Measurements from ENCODE around the gene SNCB. TPM values are rescaled to one million over a fixed set of nuclear protein-coding genes. Genes with fewer than 3 reads are reported as not detected.

SNCB gene
- total RNA-seq, 1 experiment from 2014 or later = 4.7 TPM

DNA sequence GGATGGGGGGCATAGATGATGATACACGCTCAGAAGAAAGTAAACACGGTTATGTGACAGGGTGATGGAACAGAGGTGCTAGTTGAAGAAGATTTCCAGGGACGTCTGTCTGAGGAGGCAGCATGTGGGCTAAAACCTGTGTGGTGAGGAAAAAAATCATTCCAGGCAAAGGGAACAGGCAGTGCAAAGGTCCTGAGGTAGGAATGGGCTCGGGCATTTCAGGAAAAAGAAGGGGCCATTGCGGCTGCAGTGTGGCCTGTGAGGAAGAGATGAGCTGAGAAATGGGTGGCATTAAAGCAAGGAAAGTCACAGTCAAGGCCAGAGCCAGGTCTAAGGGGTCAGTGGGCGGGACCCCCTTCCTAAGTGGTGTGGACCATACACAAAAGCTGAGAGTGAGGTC, 35.2 kb upstream of the SNCB start:
- no peak for DNase-seq
- Histone ChIP-seq H3K27me3 (ENCODE audit: control insufficient read depth, insufficient read depth, low read length) (no peaks in the 10 kb centered on the region), H3K4me3 (ENCODE audit: insufficient read depth, low read depth, low read length) (no peak overlapping the region), H3K36me3 (replicated peaks; ENCODE audit: control insufficient read depth, insufficient read depth, low read length) (no peaks in the 10 kb centered on the region)

DNA sequence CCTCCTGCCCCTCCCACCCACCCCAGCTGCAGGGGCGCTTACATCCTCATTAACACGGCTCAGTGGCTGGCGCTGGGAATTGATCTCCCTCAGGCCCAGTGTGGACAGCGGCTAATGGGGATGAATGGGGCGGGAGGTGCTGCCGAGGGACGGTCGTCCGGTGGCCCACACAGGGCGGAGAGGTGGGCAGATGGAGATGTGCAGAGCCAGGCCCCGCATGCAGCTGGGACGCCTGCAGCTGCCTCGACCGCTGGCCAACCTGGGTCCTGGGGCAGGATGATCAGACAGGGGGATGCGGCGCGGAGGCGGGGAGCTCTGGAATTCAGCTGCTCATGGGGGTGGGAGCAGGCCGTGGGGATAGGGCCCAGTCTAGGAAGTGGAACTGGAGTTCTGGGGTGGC, 34.6 kb upstream of the SNCB start:
- no peaks in the 10 kb centered on the region for H3K27me3 ChIP-seq (ENCODE audit: control insufficient read depth, insufficient read depth, low read length)
- no peaks in the 10 kb centered on the region for H3K36me3 ChIP-seq (replicated peaks; ENCODE audit: control insufficient read depth, insufficient read depth, low read length)
- DNase-seq = peak; percentile 82
- H3K4me3 ChIP-seq (ENCODE audit: insufficient read depth, low read depth, low read length) = no peak overlapping the region

DNA sequence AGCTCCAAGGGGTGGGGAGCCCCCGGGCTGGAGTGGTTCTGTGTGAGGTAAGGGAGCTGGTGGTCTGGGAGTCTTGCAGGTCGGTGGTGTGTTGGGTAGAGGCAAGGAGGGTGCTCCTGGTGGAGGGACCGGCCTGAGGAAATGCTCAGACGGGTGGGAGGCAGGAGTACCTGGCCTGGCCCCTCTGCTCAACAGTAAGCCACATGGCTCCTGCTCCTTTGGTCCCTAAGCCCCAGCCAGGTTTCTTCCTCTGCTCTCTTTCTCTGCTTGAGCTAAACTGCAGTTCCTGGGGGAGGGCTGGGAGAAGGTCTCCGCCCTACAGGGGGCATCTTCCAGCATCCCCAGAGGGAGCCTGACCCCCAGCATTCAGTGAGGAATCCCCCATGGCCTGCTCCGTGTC, 34.1 kb upstream of the SNCB start:
- Histone ChIP-seq H3K36me3 (replicated peaks; ENCODE audit: control insufficient read depth, insufficient read depth, low read length) (no peaks in the 10 kb centered on the region), H3K4me3 (ENCODE audit: insufficient read depth, low read depth, low read length) (no peak overlapping the region), H3K27me3 (ENCODE audit: control insufficient read depth, insufficient read depth, low read length) (no peaks in the 10 kb centered on the region)
- peak; percentile 70 for DNase-seq

DNA sequence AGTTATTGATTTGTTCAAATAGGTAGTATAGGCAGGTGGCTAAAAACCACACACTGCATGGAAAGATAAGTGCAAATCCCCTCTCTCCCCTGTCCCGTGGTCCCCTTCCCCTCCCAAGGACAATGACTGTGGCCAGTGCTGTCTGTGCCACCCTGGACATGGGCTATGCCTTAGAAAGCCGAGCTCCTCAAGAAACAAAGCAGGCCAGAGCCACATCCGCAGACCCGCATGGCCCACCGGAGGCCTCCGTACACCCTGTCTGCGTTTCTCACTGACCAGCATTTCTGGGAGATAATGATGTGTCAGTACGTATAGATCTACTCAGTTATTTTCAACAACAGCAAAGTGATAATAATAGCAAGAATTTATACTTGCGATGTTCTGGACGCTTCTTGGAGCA, 33.2 kb upstream of the SNCB start:
- Histone ChIP-seq H3K4me3 (ENCODE audit: insufficient read depth, low read depth, low read length) (no peak overlapping the region), H3K27me3 (ENCODE audit: control insufficient read depth, insufficient read depth, low read length) (no peaks in the 10 kb centered on the region), H3K36me3 (replicated peaks; ENCODE audit: control insufficient read depth, insufficient read depth, low read length) (no peaks in the 10 kb centered on the region)
- no peak for DNase-seq

DNA sequence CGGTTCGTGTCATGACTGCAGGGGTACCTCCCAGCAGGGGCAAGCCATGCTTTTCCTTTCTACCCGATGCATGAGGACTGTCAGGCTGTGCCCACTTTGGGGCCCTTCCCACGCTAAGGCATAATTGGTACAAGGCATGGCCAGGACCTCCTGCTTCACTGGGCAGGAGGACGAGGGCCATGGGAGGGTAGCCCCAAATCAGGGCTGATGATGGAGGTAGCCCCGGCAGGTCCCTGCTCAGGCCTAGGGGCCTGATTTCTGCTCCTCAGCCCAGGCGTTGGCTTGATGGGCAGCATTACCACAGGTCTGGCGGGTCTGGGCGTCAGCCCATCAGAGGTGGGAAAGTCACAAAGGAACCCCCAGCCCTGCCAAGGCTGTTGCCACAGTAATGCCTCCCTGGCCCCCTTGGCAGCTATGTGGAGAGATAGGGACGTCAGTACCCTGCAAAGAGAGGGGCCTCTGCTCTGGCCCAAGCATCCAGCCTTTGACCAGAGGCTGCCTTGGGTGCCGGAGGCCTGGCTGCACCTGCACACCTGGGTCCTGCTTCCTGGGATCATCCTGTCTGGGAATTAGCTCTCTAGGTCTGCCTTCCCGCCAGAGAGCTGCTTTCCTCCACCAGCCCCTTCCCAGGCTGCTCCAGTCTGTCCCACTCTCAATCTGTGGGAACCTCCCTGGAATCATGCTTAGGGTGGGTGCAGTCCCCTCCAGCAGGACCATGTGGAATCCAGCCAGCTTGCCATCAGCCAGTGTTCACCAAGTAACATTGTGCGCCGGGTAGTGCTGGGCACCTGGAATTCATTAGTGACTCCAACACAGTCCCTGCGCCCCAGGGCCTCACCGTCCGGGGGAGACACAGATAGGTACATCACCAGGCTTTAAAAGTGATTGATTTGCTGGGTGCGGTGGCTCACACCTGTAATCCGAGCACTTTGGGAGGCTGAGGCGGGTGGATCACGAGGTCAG, 32.3 kb upstream of the SNCB start:
- no peaks in the 10 kb centered on the region for H3K36me3 ChIP-seq (replicated peaks; ENCODE audit: control insufficient read depth, insufficient read depth, low read length)
- DNase-seq = no peak
- no peak overlapping the region for H3K4me3 ChIP-seq (ENCODE audit: insufficient read depth, low read depth, low read length)
- no peaks in the 10 kb centered on the region for H3K27me3 ChIP-seq (ENCODE audit: control insufficient read depth, insufficient read depth, low read length)

DNA sequence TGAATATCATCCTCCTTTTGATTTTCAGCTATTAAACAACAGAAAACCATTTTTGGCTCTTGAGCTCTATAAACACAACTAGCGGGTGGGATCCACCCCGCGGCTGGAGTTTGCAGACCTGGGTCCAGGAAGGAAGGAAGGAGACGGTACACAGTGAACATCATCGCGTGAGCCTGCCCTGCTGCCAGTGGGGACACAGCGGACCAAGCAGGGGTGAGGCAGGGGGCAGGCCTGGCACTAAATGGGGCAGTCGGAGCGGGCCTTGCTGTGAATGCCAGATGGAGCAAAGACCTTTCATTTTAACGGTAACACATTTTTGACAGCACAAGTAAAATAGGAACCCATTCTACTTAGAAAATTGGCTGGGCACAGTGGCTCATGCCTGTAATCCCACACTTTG, 31.3 kb upstream of the SNCB start:
- no peak overlapping the region for H3K4me3 ChIP-seq (ENCODE audit: insufficient read depth, low read depth, low read length)
- H3K36me3 ChIP-seq (replicated peaks; ENCODE audit: control insufficient read depth, insufficient read depth, low read length) = no peaks in the 10 kb centered on the region
- no peak for DNase-seq
- H3K27me3 ChIP-seq (ENCODE audit: control insufficient read depth, insufficient read depth, low read length) = no peaks in the 10 kb centered on the region

DNA sequence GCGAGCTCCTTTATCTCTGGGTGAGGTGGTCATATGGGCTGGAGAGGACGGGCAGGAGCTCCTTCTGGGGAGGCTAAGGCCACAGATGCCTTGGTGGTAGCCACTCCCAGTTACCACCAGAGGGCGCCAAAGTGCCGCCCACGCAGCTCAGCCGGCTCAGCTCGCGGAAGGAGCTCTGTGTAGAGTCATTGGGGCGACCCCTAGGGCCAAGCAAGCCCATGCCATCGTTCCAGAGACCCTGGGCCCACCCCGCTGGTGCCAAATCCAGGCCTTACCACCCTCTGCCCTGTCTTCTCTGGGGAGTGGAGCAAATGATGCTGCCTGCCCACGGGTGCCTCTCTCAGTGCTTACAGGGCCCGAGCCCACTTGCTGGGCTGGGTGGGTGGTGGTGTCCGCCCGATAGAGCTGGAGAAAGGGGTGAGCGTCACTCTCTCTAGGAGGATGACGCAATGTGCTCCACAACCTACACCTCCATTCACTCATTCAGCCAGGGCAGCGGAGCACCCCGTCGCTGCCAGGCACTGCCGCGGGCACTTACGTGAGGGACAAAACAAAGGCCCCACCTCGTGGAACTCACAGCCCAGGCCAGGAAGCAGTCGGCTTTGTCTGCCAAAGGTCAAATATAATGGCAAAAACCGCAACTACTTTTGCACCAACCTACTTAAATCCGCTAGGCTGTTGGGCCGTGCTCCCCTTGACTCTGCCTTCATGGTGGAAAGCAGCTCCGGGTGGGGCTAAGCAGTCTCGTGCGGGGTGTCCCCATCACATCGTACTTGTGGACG, 30.7 kb upstream of the SNCB start:
- Histone ChIP-seq H3K36me3 (replicated peaks; ENCODE audit: control insufficient read depth, insufficient read depth, low read length) (no peaks in the 10 kb centered on the region), H3K27me3 (ENCODE audit: control insufficient read depth, insufficient read depth, low read length) (no peaks in the 10 kb centered on the region), H3K4me3 (ENCODE audit: insufficient read depth, low read depth, low read length) (no peak overlapping the region)
- DNase-seq = peak; percentile 98

DNA sequence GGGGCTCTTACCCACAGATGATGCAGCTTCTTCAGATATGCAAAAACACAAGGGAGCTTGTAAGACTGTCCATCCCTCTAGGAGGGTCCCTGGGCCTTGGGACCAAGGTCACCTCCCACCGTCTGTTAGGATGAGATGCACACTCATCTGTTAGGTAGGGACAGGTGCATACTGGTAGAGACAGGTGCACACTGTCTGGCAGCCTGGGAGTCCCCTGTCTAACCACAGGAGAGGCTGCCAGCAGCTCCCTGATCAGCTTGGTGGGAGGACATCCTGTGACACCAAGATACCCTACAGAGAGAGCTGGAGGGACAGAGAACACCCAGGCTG, 30.2 kb upstream of the SNCB start:
- Histone ChIP-seq H3K36me3 (replicated peaks; ENCODE audit: control insufficient read depth, insufficient read depth, low read length) (no peaks in the 10 kb centered on the region; the same call in 1 of the 2 replicates), H3K4me3 (ENCODE audit: insufficient read depth, low read depth, low read length) (no peak overlapping the region), H3K27me3 (ENCODE audit: control insufficient read depth, insufficient read depth, low read length) (no peaks in the 10 kb centered on the region)
- no peak for DNase-seq

DNA sequence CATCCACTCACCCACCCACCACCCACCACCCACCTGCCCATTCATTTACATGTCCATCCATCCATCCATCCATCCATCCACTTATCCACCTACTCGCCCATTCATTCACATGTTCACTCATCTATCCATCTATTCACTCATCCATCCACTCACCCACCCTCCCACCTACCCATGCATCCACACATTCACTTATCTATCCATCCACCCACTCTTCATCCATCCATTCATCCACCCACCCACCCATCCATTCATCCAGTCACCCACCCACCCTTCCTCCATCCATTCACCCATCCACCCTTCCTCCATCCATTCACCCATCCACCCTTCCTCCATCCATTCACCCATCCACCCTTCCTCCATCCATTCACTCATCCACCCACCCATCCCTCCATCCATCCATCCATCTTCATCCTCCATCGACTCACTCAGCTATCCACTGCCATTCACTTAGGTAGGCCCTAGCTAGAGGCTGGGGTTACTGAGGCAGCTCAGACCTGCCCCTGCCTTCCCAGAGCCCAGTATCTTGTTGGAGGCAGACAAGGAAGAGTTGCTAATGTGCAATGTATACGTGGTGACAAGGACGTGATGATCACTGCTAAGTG, 29.6 kb upstream of the SNCB start:
- H3K4me3 ChIP-seq (ENCODE audit: insufficient read depth, low read depth, low read length) = no peak overlapping the region
- DNase-seq = no peak
- no peaks in the 10 kb centered on the region for H3K27me3 ChIP-seq (ENCODE audit: control insufficient read depth, insufficient read depth, low read length)

DNA sequence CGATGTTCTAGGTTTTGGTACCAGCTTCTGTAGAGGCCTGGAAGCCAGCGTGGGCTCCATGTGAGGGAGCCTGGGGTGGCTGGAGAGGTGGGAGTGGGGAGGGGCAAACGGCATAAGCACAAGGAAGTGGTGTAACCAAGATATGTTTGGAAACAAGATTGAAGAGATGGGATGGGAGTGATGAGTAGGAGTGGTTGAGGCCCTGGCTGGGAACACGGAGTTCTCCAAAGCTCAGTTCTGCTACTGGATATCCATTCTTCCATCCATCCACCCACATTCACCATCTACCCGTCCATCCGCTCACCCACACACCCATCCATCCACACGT, 29.1 kb upstream of the SNCB start:
- no peaks in the 10 kb centered on the region; the same call in 1 of the 2 replicates for H3K36me3 ChIP-seq (replicated peaks; ENCODE audit: control insufficient read depth, insufficient read depth, low read length)
- H3K27me3 ChIP-seq (ENCODE audit: control insufficient read depth, insufficient read depth, low read length) = no peaks in the 10 kb centered on the region
- no peak overlapping the region for H3K4me3 ChIP-seq (ENCODE audit: insufficient read depth, low read depth, low read length)
- no peak for DNase-seq

More for the DNA sequence above, 29.6 kb upstream of the SNCB start:
- H3K36me3 ChIP-seq (replicated peaks; ENCODE audit: control insufficient read depth, insufficient read depth, low read length) = no peaks in the 10 kb centered on the region; the same call in 1 of the 2 replicates

DNA sequence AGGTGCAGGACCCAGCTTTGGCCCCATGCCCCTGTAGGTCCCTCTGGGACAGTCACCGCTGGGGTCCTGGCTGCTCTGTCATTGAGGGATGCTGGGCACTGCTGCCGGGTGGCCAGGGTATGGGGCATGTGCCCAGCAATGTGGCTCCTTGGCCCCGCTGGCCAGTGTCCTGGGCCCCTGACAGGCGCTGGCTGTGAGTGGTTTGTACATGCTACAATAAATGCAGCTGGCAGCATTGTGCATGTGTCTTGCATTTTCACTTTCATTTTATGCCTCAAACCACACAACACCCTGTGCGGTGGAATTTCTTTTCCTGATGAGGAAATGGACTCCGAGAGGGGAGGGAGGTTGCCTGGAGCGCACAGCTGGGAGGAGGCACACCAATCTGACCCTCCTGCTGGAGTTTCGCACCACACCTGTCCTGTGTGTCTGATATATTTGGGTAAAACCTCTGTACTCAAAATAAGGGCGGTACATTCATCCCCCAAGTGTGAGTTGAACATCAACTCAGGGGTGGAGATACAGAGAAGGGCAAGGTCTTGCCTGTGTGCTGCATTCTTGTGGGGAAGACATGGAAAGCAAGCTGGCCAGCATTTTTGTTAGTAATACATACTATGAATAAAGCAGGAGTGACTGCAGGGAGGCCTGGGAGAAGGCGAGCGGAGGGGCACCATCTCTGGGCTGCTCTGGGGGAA, 28.6 kb upstream of the SNCB start:
- no peak for DNase-seq
- Histone ChIP-seq H3K4me3 (ENCODE audit: insufficient read depth, low read depth, low read length) (no peak overlapping the region), H3K27me3 (ENCODE audit: control insufficient read depth, insufficient read depth, low read length) (no peaks in the 10 kb centered on the region), H3K36me3 (replicated peaks; ENCODE audit: control insufficient read depth, insufficient read depth, low read length) (no peaks in the 10 kb centered on the region; the same call in 1 of the 2 replicates)

DNA sequence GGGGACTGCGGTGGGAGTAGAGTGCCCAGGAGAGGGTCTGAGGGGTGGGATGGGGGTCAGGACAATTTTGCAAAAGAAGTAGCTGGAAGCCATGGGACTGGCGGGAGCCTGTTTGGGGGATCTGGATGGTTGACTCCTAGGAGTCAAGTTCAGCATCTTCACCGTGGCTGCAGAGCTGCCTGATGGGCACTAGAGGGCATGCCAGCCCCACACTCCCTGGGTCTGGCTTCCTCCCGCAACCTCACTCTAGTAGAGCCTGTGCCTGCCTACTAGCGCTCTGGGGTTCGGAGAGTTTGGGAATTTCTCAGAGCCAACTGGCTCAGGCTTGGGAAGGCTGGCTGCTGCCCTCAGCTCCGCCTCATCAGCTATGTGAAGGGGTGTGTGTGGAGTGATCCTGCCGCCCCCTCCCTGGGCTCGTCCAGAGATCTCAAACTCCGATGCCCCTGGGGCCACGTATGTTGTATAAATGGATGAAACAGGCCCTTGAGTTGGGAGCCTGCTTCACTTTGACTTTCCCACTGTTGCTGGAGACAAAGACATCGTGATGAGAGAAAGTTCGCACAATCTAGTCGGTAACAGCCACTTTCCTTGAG, 27.8 kb upstream of the SNCB start:
- no peaks in the 10 kb centered on the region for H3K27me3 ChIP-seq (ENCODE audit: control insufficient read depth, insufficient read depth, low read length)
- H3K4me3 ChIP-seq (ENCODE audit: insufficient read depth, low read depth, low read length) = no peak overlapping the region
- peak; percentile 93 for DNase-seq
- peaks cover 5% of the 10 kb centered on the region for H3K36me3 ChIP-seq (replicated peaks; ENCODE audit: control insufficient read depth, insufficient read depth, low read length)

DNA sequence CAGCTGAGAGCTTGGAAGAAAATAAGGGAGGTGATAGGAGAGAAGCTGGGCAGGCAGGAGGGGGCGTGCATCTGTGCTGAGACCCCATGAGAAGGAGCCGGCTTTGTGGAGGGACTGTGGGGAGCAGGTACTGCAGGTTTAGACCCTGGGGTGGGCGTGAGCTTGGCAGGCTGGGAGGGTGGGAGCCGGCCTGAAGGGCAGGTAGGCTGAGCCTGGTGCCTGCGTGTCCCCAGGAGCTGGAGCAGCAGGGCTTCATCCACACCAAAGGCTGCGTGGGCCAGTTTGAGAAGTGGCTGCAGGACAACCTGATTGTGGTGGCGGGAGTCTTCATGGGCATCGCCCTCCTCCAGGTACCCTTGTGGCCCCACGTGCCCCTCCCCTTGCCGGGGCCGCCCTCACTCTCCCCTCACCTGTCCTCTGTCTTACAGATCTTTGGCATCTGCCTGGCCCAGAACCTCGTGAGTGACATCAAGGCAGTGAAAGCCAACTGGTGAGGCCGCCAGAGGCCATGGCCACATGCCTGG, 26.2 kb upstream of the SNCB start:
- Histone ChIP-seq H3K36me3 (replicated peaks; ENCODE audit: control insufficient read depth, insufficient read depth, low read length) (peaks cover 7% of the 10 kb centered on the region), H3K4me3 (ENCODE audit: insufficient read depth, low read depth, low read length) (no peak overlapping the region), H3K27me3 (ENCODE audit: control insufficient read depth, insufficient read depth, low read length) (no peaks in the 10 kb centered on the region)
- DNase-seq = peak; percentile 36

DNA sequence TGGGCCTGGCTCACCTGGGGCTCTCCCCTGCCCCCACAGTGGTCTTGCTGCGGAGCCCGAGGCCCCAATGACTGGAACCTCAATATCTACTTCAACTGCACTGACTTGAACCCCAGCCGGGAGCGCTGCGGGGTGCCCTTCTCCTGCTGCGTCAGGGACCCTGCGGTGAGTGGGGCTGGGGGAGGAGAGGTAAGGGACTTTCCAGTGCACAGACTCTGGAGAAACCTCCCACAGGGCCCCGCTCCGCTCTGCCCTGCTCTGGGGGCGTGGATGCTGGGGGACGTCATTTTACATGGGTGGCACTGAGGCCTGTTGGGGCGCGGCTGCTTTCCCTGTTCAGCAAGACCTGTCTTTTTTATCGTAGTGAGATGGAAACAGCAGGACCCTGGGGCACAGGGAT, 24.5 kb upstream of the SNCB start:
- H3K27me3 ChIP-seq (ENCODE audit: control insufficient read depth, insufficient read depth, low read length) = no peaks in the 10 kb centered on the region
- no peak overlapping the region for H3K4me3 ChIP-seq (ENCODE audit: insufficient read depth, low read depth, low read length)
- H3K36me3 ChIP-seq (replicated peaks; ENCODE audit: control insufficient read depth, insufficient read depth, low read length) = peaks cover 7% of the 10 kb centered on the region
- DNase-seq = no peak
